ENCODE data around the gene FAM114A1. TPM values are rescaled to one million over a fixed set of nuclear protein-coding genes. Genes with fewer than 3 reads are reported as not detected.

The FAM114A1 gene
- total and polyA plus RNA-seq, 4 donors, result 22.1 to 108 (median 53.9) TPM

DNA sequence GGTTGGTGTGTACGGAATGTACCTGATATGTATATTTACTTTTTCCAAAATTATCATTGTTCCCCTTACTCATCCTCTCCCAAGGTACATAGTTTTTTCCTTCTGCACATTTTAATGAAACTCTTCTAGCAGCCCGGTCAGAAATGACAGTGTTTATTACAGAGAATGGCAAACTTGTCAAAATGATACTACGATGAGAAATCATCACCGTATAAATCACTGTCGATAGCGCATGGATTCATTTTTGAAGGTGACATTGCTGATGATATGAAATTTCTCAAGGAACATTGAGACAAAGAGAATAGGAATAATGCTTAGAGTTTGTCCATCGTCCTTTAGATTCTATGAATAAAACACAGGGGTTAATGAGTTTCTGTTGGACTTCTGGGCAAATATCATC, 30.6 kb downstream of the FAM114A1 start:
- H3K27ac ChIP-seq (ENCODE audit: low read depth in 1 of 2, low read length in 2 of 2), result no peak overlapping the region
- no peak overlapping the region for H3K4me3 ChIP-seq (ENCODE audit: low read depth in 1 of 3, low read length in 3 of 3)
- TF ChIP-seq YY1 (IDR thresholded peaks at IDR 0.05), result no peak
- TF ChIP-seq TAF1 (conservative IDR thresholded peaks at IDR 0.05), result no peak
- TF ChIP-seq, protein P1, sequence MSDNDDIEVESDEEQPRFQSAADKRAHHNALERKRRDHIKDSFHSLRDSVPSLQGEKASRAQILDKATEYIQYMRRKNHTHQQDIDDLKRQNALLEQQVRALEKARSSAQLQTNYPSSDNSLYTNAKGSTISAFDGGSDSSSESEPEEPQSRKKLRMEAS (IDR thresholded peaks at IDR 0.05), result no peak
- TF ChIP-seq, protein P2, sequence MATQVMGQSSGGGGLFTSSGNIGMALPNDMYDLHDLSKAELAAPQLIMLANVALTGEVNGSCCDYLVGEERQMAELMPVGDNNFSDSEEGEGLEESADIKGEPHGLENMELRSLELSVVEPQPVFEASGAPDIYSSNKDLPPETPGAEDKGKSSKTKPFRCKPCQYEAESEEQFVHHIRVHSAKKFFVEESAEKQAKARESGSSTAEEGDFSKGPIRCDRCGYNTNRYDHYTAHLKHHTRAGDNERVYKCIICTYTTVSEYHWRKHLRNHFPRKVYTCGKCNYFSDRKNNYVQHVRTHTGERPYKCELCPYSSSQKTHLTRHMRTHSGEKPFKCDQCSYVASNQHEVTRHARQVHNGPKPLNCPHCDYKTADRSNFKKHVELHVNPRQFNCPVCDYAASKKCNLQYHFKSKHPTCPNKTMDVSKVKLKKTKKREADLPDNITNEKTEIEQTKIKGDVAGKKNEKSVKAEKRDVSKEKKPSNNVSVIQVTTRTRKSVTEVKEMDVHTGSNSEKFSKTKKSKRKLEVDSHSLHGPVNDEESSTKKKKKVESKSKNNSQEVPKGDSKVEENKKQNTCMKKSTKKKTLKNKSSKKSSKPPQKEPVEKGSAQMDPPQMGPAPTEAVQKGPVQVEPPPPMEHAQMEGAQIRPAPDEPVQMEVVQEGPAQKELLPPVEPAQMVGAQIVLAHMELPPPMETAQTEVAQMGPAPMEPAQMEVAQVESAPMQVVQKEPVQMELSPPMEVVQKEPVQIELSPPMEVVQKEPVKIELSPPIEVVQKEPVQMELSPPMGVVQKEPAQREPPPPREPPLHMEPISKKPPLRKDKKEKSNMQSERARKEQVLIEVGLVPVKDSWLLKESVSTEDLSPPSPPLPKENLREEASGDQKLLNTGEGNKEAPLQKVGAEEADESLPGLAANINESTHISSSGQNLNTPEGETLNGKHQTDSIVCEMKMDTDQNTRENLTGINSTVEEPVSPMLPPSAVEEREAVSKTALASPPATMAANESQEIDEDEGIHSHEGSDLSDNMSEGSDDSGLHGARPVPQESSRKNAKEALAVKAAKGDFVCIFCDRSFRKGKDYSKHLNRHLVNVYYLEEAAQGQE (IDR thresholded peaks at IDR 0.05), result no peak
- no peak for TF ChIP-seq SP1 (IDR thresholded peaks at IDR 0.05)
- no peak for TF ChIP-seq NR2F2 (IDR thresholded peaks at IDR 0.05)
- TF ChIP-seq FOXA1 (IDR thresholded peaks at IDR 0.05), result no peak
- no peak for TF ChIP-seq HNF4A (conservative IDR thresholded peaks at IDR 0.05)
- TF ChIP-seq FOXA2 (IDR thresholded peaks at IDR 0.05), result no peak
- TF ChIP-seq, protein P3, sequence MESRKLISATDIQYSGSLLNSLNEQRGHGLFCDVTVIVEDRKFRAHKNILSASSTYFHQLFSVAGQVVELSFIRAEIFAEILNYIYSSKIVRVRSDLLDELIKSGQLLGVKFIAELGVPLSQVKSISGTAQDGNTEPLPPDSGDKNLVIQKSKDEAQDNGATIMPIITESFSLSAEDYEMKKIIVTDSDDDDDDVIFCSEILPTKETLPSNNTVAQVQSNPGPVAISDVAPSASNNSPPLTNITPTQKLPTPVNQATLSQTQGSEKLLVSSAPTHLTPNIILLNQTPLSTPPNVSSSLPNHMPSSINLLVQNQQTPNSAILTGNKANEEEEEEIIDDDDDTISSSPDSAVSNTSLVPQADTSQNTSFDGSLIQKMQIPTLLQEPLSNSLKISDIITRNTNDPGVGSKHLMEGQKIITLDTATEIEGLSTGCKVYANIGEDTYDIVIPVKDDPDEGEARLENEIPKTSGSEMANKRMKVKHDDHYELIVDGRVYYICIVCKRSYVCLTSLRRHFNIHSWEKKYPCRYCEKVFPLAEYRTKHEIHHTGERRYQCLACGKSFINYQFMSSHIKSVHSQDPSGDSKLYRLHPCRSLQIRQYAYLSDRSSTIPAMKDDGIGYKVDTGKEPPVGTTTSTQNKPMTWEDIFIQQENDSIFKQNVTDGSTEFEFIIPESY (IDR thresholded peaks at IDR 0.05), result no peak
- H3K27me3 ChIP-seq (ENCODE audit: control insufficient read depth in 4 of 4, insufficient read depth in 4 of 4, low read length in 3 of 4), result no peaks in the 10 kb centered on the region
- DNase-seq (ENCODE audit: low spot score), result no peak
- peaks cover 0 to 10% (median 8%) of the 10 kb centered on the region in 4 donors for H3K4me1 ChIP-seq (ENCODE audit: control insufficient read depth in 4 of 4, insufficient read depth in 4 of 4, low read length in 3 of 4)
- no peak overlapping the region for H3K9ac ChIP-seq (ENCODE audit: low read depth in 1 of 2, low read length in 2 of 2)
- no peaks in the 10 kb centered on the region for H3K9me3 ChIP-seq (ENCODE audit: control insufficient read depth in 4 of 4, low read length in 3 of 4)
- peaks cover 6 to 35% (median 12%) of the 10 kb centered on the region in 4 donors for H3K36me3 ChIP-seq (ENCODE audit: control insufficient read depth in 4 of 4, insufficient read depth in 3 of 4, low read depth in 1 of 4, low read length in 3 of 4)
- 84% methylated on average over 7 of the region's 7 CpGs for WGBS

DNA sequence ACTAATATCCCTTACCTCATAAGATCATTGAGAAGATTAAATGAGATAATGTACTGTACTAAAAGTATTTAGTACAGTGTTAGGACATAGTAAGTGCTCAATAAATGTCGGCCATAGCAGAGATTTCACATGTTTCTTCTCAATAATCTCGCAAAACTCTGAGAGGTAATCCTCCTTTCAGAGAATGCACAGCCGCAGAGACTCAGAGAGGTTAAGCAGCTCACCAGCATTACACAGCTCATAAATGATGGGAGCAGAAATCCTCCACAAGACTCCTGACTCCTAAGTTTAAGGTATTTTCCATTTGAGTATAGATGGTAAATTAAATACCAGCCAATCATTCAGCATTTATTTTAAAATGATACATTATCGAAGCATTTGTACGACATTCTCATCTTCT, 34.6 kb downstream of the FAM114A1 start:
- 86% methylated on average over 5 of the region's 5 CpGs for WGBS
- no peak overlapping the region for H3K4me3 ChIP-seq (ENCODE audit: low read depth in 1 of 3, low read length in 3 of 3)
- no peak overlapping the region for H3K9ac ChIP-seq (ENCODE audit: low read depth in 1 of 2, low read length in 2 of 2)
- H3K36me3 ChIP-seq (ENCODE audit: control insufficient read depth in 4 of 4, insufficient read depth in 3 of 4, low read depth in 1 of 4, low read length in 3 of 4), result peaks cover 4 to 16% (median 8%) of the 10 kb centered on the region in 4 donors
- no peak overlapping the region for H3K27ac ChIP-seq (ENCODE audit: low read depth in 1 of 2, low read length in 2 of 2)
- no peaks in the 10 kb centered on the region for H3K9me3 ChIP-seq (ENCODE audit: control insufficient read depth in 4 of 4, low read length in 3 of 4)
- TF ChIP-seq FOXA2 (IDR thresholded peaks at IDR 0.05) (no peak), FOXA1 (IDR thresholded peaks at IDR 0.05) (no peak)
- H3K4me1 ChIP-seq (ENCODE audit: control insufficient read depth in 4 of 4, insufficient read depth in 4 of 4, low read length in 3 of 4), result peaks cover 7 to 43% (median 36%) of the 10 kb centered on the region in 4 donors
- H3K27me3 ChIP-seq (ENCODE audit: control insufficient read depth in 4 of 4, insufficient read depth in 4 of 4, low read length in 3 of 4), result no peaks in the 10 kb centered on the region
- no peak for DNase-seq (ENCODE audit: low spot score)

DNA sequence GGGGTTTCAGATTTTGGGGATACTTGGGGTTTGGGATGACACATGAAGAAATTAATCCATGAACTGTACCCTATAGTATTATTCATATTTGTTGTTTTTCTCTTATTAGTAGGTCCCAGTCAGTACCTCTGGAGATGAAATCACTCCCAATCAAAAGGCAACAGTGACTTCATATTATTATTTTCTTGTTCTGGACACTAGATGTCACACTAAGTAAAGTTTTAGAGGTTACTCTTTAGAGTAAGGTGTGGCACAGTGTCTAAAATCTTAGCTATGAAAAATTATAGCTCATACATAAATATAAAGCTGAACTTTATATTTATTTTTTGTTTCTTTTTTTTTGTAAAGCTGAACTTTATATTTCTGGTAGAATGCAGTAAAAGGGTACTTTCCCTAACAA, 35.1 kb downstream of the FAM114A1 start:
- Histone ChIP-seq H3K4me1 (ENCODE audit: control insufficient read depth in 4 of 4, insufficient read depth in 4 of 4, low read length in 3 of 4) (peaks cover 7 to 43% (median 36%) of the 10 kb centered on the region in 4 donors), H3K27me3 (ENCODE audit: control insufficient read depth in 4 of 4, insufficient read depth in 4 of 4, low read length in 3 of 4) (no peaks in the 10 kb centered on the region), H3K36me3 (ENCODE audit: control insufficient read depth in 4 of 4, insufficient read depth in 3 of 4, low read depth in 1 of 4, low read length in 3 of 4) (peaks cover 4 to 17% (median 9%) of the 10 kb centered on the region in 4 donors), H3K9me3 (ENCODE audit: control insufficient read depth in 4 of 4, low read length in 3 of 4) (no peaks in the 10 kb centered on the region), H3K4me3 (ENCODE audit: low read depth in 1 of 3, low read length in 3 of 3) (no peak overlapping the region), H3K27ac (ENCODE audit: low read depth in 1 of 2, low read length in 2 of 2) (no peak overlapping the region), H3K9ac (ENCODE audit: low read depth in 1 of 2, low read length in 2 of 2) (no peak overlapping the region)
- TF ChIP-seq HNF4A (conservative IDR thresholded peaks at IDR 0.05) (no peak), RAD21 (IDR thresholded peaks at IDR 0.05) (peak; percentile 77 to 80), JUND (IDR thresholded peaks at IDR 0.05) (no peak)
- TF ChIP-seq, protein P4, sequence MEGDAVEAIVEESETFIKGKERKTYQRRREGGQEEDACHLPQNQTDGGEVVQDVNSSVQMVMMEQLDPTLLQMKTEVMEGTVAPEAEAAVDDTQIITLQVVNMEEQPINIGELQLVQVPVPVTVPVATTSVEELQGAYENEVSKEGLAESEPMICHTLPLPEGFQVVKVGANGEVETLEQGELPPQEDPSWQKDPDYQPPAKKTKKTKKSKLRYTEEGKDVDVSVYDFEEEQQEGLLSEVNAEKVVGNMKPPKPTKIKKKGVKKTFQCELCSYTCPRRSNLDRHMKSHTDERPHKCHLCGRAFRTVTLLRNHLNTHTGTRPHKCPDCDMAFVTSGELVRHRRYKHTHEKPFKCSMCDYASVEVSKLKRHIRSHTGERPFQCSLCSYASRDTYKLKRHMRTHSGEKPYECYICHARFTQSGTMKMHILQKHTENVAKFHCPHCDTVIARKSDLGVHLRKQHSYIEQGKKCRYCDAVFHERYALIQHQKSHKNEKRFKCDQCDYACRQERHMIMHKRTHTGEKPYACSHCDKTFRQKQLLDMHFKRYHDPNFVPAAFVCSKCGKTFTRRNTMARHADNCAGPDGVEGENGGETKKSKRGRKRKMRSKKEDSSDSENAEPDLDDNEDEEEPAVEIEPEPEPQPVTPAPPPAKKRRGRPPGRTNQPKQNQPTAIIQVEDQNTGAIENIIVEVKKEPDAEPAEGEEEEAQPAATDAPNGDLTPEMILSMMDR (IDR thresholded peaks at IDR 0.05; ENCODE audit: low read depth, low read length, missing input control), result peak; percentile 34
- TF ChIP-seq, protein P2 (IDR thresholded peaks at IDR 0.05), result no peak
- no peak for DNase-seq (ENCODE audit: low spot score)

All from liver (tissue), 9 donors.